ENCODE measurements around the gene GALNT10.

DNA sequence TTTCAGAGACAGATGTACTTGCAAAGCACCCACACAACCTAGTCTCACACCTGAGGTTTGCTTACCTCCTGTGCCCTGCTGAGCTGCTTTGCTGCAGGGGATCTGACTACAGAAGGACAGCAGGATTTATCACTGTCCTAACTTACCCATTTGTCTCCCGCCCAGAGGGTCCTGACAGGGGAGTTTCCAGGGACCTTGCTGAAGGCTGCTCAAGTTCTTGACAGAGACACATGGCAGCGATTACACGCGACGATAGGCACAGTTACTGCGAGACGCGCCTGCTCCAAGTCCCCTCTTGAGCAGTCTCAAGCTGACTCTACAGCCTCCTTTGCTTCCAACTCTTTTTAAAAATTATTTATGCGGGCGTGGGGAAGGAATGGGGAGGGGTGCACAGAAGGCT, 24.6 kb upstream of the GALNT10 start:
- TF ChIP-seq, protein P1, sequence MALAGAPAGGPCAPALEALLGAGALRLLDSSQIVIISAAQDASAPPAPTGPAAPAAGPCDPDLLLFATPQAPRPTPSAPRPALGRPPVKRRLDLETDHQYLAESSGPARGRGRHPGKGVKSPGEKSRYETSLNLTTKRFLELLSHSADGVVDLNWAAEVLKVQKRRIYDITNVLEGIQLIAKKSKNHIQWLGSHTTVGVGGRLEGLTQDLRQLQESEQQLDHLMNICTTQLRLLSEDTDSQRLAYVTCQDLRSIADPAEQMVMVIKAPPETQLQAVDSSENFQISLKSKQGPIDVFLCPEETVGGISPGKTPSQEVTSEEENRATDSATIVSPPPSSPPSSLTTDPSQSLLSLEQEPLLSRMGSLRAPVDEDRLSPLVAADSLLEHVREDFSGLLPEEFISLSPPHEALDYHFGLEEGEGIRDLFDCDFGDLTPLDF (CRISPR knock-in tag; IDR thresholded peaks at IDR 0.05), result no peak
- TF ChIP-seq TARDBP (IDR thresholded peaks at IDR 0.05), result no peak
- TF ChIP-seq, protein P2, sequence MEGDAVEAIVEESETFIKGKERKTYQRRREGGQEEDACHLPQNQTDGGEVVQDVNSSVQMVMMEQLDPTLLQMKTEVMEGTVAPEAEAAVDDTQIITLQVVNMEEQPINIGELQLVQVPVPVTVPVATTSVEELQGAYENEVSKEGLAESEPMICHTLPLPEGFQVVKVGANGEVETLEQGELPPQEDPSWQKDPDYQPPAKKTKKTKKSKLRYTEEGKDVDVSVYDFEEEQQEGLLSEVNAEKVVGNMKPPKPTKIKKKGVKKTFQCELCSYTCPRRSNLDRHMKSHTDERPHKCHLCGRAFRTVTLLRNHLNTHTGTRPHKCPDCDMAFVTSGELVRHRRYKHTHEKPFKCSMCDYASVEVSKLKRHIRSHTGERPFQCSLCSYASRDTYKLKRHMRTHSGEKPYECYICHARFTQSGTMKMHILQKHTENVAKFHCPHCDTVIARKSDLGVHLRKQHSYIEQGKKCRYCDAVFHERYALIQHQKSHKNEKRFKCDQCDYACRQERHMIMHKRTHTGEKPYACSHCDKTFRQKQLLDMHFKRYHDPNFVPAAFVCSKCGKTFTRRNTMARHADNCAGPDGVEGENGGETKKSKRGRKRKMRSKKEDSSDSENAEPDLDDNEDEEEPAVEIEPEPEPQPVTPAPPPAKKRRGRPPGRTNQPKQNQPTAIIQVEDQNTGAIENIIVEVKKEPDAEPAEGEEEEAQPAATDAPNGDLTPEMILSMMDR (IDR thresholded peaks at IDR 0.05 in 2 of 3, conservative IDR thresholded peaks at IDR 0.05 in 1 of 3; ENCODE audit: insufficient read depth in 2 of 3, low read depth in 1 of 3, low read length in 3 of 3), result no peak
- TF ChIP-seq JUNB (CRISPR knock-in tag; conservative IDR thresholded peaks at IDR 0.05), result no peak
- no peak for TF ChIP-seq SP2 (IDR thresholded peaks at IDR 0.05; ENCODE audit: extremely low read depth, low read depth, low read length, poor library complexity, severe bottlenecking)
- no peak for TF ChIP-seq ZBTB33 (CRISPR knock-in tag; IDR thresholded peaks at IDR 0.05)
- no peak for TF ChIP-seq POLR2A (conservative IDR thresholded peaks at IDR 0.05)

Data from K562 (cell line).